Astrocyte (in vitro differentiated cells and primary cell): ENCODE data around the gene CAPRIN1.

Source experiments
- EZH2 ChIP-seq: IDR thresholded peaks from 2 replicates; pipeline ENCODE4 v1.6.1; 2012; ENCODE audit warnings: mild to moderate bottlenecking, low read length, inconsistent platforms; ENCODE audit not compliant: insufficient read depth
- TF ChIP-seq, protein P1 (sequence below): IDR thresholded peaks from 2 replicates; pipeline ENCODE4 v1.5.1; 2011; ENCODE audit warnings: low read depth, mild to moderate bottlenecking, inconsistent platforms, low read length, moderate library complexity; ENCODE audit not compliant: insufficient read depth

DNA sequence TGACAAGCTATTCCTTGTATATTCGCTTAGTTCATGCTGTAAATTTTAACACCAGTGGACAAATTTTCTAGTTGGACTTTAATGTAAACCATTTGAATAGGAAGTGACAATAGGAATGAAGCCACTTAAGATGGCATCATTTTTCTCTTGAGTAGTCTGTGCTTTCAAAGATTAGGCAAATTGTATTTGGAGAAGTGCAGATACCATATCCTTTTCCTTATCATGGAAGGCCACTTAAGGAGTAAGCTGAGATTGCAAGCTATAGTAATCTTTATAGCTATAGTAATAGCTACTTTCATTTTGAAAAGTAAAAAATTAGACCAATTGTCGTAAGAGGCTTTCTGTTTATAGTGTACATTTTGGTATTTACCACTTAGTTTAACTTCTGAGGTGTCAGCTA, 12.8 kb downstream of the CAPRIN1 start:
- TF ChIP-seq, protein P1, sequence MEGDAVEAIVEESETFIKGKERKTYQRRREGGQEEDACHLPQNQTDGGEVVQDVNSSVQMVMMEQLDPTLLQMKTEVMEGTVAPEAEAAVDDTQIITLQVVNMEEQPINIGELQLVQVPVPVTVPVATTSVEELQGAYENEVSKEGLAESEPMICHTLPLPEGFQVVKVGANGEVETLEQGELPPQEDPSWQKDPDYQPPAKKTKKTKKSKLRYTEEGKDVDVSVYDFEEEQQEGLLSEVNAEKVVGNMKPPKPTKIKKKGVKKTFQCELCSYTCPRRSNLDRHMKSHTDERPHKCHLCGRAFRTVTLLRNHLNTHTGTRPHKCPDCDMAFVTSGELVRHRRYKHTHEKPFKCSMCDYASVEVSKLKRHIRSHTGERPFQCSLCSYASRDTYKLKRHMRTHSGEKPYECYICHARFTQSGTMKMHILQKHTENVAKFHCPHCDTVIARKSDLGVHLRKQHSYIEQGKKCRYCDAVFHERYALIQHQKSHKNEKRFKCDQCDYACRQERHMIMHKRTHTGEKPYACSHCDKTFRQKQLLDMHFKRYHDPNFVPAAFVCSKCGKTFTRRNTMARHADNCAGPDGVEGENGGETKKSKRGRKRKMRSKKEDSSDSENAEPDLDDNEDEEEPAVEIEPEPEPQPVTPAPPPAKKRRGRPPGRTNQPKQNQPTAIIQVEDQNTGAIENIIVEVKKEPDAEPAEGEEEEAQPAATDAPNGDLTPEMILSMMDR = no peak
- TF ChIP-seq EZH2 = no peak
